Natural killer cell treated with Interleukin-12 subunit alpha and Interleukin-12 subunit beta and Interleukin-15 and Interleukin-18, amount 100 ng/mL, for 72 hours (primary cell): ENCODE results near the gene LGR4. TPM values are rescaled to one million over a fixed set of nuclear protein-coding genes. Genes with fewer than 3 reads are reported as not detected.

Source experiments
- ATAC-seq, 2 donors: fragments of 150-1000 bp; cut with Tn5 transposase in 1 of 2; sonication (Bioruptor Pico), chemical (Tn5 transposase) in 1 of 2; 2 replicates each; pipeline ENCODE4 v1.10.0; 2021
- DNase-seq: peaks from one replicate; pipeline ENCODE4 v3.0.0; 2022; ENCODE audit warnings: low spot score
- H3K27ac Mint-ChIP-seq, 2 donors: 1 replicate in 1 of 2; 2 replicates in 1 of 2; pipeline ENCODE4 v1.8.0; 2022; ENCODE audit warnings: mixed read lengths in 2 of 2, mild to moderate bottlenecking in 1 of 2, moderate library complexity in 1 of 2
- H3K27me3 Mint-ChIP-seq, 2 donors: 1 replicate in 1 of 2; 2 replicates in 1 of 2; pipeline ENCODE4 v1.8.0; 2022; ENCODE audit warnings: mixed read lengths in 2 of 2
- H3K36me3 Mint-ChIP-seq: one replicate; pipeline ENCODE4 v1.8.0; 2022; ENCODE audit warnings: mixed read lengths
- H3K4me1 Mint-ChIP-seq, 2 donors: 1 replicate in 1 of 2; 2 replicates in 1 of 2; pipeline ENCODE4 v1.8.0; 2022; ENCODE audit warnings: low read depth in 2 of 2, mixed read lengths in 2 of 2, mild to moderate bottlenecking in 1 of 2
- H3K4me3 Mint-ChIP-seq: one replicate; pipeline ENCODE4 v1.8.0; 2022; ENCODE audit warnings: mixed read lengths
- H3K9me3 Mint-ChIP-seq: 2 replicates; pipeline ENCODE4 v1.8.0; 2022; ENCODE audit warnings: mixed read lengths
- total RNA-seq, 2 donors: library from RNA; stranded (reverse); gene quantifications; one replicate each; pipeline ENCODE4 v1.2.3, GENCODE V29; 2022

Gene LGR4
- total RNA-seq, 2 donors from 2014 or later, result 0.05 TPM; not detected in 1

DNA sequence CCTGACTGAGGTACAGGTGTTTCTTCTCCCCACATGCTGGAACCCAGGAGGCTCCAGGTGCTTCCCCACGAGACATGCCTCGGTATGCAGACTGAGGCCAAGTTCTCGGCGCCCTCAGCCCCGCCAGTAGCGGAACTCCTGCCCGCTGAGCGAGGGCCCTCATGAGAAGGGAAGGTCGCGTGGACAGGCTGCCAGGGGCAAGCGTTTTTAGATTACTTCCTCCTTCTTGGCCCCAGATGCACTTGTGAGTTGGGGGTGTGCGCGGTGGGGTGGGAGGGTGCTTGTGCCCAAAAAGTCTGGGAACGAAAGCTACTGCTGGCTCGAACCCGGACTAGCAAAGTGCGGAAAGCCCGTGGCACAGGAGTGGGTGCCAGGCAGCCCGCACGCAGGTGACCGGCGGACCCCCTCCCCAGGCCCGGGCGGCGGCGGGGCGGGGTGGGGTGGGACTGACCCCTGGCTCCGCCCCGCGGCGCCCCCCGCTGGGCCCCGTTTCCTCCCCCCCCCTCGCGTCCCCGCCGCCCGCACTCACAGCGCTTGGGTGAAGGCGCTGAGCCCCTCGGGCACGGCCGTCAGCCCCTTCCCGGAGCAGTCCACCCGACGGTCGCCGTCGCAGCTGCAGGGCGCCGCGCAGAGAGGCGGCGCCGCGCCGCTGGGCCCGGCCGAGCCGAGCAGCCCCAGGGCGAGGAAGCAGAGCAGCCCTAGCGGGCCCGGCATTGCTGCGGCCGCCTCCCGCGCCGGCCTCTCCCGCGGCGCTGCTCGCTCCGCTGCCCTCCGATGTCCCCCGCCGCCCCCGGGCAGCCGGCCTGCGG is 797 bp downstream of the LGR4 start:
- DNase-seq (no peak), ATAC-seq (peak; percentile 78 to 81)
- Mint-ChIP-seq H3K27me3 (peaks cover 26 to 39% of the 10 kb centered on the region in 2 donors), H3K9me3 (no peaks in the 10 kb centered on the region), H3K27ac (no peak overlapping the region), H3K36me3 (no peaks in the 10 kb centered on the region), H3K4me1 (peaks cover 15 to 19% of the 10 kb centered on the region in 2 donors), H3K4me3 (peak overlapping the region; percentile 21)

DNA sequence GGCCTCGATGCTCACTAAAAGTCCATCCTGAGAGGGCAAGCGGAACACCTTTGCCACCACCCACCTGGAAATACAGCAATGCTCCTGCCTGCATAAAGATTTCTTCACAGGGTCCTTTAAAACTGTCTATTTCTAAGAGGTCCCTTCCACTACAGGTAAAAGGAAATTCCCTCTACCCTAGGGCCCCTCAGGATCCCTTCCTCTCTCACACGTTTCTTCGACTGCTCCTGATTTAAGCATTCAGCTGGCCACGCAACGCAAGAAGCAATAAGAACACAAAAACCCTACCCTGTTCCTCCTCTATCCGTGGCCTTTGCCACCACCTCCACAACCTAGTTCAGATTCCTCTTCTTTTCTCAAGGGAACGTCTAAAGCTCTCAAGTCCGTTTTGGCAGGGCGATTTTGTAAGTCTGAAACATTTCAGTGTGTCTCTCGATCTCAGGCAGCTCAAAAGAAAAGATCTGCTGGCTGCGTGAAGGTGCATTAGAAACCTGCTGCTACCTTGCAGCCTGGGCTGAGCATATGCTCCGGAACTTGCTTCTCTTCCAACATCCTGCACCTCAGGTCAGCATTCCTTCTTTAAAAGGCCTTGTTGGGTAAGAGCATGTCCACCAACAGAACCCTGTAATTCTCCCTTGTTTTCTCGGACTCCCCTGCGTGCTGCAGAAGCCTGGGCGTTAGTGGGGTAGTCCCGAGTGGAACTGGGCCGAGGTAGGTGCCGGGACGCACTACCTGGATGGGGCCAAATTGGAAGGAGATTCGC is 1.6 kb downstream of the LGR4 start:
- Mint-ChIP-seq H3K27me3 (peaks cover 29 to 39% of the 10 kb centered on the region in 2 donors), H3K27ac (no peak overlapping the region), H3K4me3 (peak overlapping the region; percentile 21), H3K9me3 (no peaks in the 10 kb centered on the region), H3K36me3 (no peaks in the 10 kb centered on the region), H3K4me1 (peaks cover 15 to 19% of the 10 kb centered on the region in 2 donors)
- no peak for DNase-seq
- no peak for ATAC-seq

DNA sequence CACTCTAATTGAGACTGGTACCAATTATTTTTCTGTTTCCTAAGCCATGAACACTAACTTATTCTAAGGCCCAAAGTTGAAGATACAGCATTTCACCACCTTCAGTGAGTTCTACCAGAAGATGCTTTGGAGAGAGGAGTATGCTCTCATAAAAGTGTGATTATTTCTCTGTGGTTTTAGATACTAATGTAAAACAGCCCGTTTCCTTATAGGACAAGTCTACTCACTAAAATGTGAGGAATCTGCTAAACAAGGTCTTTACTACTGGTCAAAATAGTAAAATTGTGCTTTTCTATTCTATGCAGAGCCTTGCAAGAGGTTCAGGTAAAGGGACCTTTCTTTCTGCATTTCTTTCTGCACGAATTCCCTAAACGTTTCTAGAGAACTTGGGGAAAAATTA is 2.4 kb downstream of the LGR4 start:
- H3K27me3 Mint-ChIP-seq, result peaks cover 29 to 47% of the 10 kb centered on the region in 2 donors
- DNase-seq, result no peak
- no peaks in the 10 kb centered on the region for H3K36me3 Mint-ChIP-seq
- no peak for ATAC-seq
- no peak overlapping the region for H3K27ac Mint-ChIP-seq
- H3K9me3 Mint-ChIP-seq, result no peaks in the 10 kb centered on the region
- peaks cover 15 to 19% of the 10 kb centered on the region in 2 donors for H3K4me1 Mint-ChIP-seq
- no peak overlapping the region for H3K4me3 Mint-ChIP-seq

DNA sequence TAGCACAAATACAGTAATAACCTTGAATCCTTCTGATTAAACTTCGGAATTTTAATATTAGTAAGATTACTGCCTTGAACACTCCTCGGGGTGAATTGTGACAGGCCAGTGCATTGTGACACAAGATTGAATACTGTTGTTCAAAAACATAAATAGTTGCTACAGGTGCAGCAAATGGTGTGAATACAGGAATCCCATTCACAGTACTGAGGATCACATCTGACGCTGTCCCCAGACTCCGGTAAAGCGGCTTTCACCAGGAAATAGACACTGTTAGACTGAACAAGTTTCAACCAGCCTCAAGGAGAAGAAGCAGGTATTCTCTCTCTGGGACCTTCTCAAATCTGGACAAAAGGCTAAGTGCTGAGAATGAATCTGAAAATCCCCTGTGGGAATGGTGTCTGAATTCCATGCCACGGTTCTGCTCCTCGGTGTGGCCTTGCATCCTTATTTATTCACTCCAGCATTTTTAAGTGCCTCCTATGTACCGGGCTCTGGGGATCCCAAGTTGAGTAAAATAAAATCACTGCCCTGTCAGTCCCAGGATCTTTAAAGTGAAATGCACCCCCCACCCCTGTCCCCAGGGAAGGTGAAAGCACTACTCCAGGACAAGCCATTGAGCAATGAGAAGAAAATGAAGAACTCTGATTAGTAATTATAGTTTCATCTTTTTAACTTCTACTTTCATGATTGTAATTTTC is 3.4 kb downstream of the LGR4 start:
- no peaks in the 10 kb centered on the region for H3K36me3 Mint-ChIP-seq
- no peak for ATAC-seq
- no peak overlapping the region for H3K27ac Mint-ChIP-seq
- H3K9me3 Mint-ChIP-seq, result no peaks in the 10 kb centered on the region
- no peak overlapping the region for H3K4me3 Mint-ChIP-seq
- H3K27me3 Mint-ChIP-seq, result peaks cover 29 to 47% of the 10 kb centered on the region in 2 donors
- peaks cover 15 to 19% of the 10 kb centered on the region in 2 donors for H3K4me1 Mint-ChIP-seq
- no peak for DNase-seq

DNA sequence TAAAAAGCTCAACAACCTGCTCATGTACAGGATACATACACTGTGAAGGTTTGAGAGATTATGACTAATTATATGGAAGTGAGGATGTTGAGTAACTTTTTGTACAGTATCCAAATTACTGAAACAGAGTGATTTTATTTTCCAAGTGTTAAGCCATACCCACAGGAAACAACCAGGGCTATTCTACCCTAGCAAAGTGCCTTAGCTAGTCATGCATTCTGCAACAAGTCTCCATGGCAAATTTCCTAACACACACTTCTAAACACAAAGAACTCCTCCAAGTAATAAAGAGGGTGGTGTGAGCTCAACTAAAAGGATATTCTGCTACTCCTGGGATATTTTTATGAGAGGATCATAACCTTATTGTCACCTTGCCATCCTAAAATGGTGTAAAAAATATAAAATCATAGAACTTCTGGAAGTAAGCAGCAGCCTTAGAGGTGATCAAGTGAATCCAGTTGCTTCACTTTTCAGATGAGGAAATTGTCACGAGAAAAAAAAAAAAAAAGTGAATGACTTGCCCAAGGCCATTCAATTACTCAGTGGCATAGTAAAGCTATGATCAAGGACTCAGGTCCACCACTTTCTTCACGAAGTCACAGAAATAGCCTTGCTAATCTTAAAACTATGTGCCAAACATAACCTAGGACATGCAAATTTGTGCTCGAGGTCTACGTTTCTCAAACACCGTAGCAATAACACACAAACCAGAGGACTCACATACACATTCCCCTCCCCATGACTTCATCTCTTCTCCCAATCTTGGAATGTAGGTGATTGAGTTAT is 4.2 kb downstream of the LGR4 start:
- DNase-seq (no peak), ATAC-seq (no peak)
- Mint-ChIP-seq H3K27me3 (peaks cover 26 to 46% of the 10 kb centered on the region in 2 donors), H3K4me3 (no peak overlapping the region), H3K9me3 (no peaks in the 10 kb centered on the region), H3K27ac (no peak overlapping the region), H3K4me1 (peaks cover 15 to 17% of the 10 kb centered on the region in 2 donors), H3K36me3 (no peaks in the 10 kb centered on the region)

DNA sequence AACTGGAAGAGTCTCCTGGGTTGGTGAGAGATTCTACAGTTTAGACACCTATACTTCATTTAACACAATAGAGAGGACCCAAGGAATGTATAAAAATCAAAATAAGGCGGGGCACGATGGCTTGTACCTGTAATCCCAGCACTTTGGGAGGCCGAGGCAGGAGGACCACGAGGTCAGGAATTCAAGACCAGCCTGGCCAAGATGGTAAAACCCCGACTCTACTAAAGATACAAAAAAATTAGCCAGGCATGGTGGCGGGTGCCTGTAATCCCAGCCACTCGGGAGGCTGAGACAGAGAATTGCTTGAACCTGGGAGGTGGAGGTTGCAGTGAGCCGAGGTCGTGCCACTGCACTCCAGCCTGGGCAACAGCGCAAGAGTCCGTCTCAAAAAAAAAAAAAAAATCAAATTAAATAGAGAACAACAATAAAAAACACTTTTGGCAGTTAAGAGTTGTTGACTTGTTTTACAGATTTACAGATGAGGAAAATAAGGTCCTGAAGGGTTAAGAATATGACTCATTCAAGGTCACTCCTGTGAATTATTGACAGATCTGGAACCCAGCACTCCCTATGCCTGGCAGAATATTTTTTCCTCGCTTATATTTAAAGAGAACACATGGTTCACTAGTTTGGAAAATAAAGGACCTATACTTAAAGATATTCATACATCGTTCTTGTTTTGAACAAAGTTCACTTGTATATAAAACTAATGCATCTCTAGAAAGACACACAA is 5.2 kb downstream of the LGR4 start:
- no peak for DNase-seq
- Mint-ChIP-seq H3K9me3 (no peaks in the 10 kb centered on the region), H3K27ac (no peak overlapping the region), H3K4me3 (no peak overlapping the region), H3K36me3 (no peaks in the 10 kb centered on the region), H3K27me3 (peaks cover 19 to 46% of the 10 kb centered on the region in 2 donors), H3K4me1 (peaks cover 5 to 7% of the 10 kb centered on the region in 2 donors)
- ATAC-seq, result no peak

DNA sequence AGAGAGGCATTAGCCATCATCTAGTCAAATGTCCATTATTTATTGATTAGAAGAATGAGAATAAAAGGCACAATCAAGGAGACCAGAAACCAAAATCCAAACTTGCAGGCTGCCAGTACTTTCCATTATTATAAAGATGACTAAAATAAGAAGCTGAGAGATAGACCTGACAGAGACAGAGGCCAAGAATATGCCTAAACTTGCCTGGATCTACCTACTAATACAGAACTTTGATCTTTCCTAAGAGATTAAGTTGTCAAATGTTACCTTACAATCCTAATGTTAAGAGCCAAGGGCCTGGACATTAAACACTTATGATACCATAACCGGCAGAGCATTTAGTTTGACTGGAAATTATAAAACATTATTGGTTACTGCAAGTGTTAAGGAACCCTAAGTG is 6.2 kb downstream of the LGR4 start:
- Mint-ChIP-seq H3K27ac (no peak overlapping the region), H3K4me3 (no peak overlapping the region), H3K36me3 (no peaks in the 10 kb centered on the region), H3K4me1 (peaks cover 5 to 7% of the 10 kb centered on the region in 2 donors), H3K9me3 (no peaks in the 10 kb centered on the region), H3K27me3 (peaks cover 19 to 46% of the 10 kb centered on the region in 2 donors)
- ATAC-seq, result no peak
- DNase-seq, result no peak

DNA sequence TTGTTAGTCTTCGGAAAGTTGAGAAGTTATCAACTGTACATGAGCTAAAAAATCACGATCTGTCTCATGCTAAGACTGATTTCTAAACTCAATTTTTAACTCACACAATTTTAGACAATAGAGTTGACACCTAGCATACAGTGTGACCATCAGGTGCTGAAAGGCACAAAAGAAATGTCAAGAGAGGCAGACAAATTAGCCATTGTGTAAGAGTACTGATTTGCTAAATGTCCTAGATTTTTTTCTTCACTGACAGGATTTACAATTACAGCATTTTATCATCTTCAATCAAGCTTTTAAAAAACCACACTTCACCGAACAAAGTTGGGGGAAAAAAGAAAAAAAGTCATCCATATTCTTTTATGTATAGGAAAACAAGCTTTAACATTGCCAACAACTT is 7.0 kb downstream of the LGR4 start:
- Mint-ChIP-seq H3K9me3 (no peaks in the 10 kb centered on the region), H3K27me3 (peaks cover 14 to 38% of the 10 kb centered on the region in 2 donors), H3K4me1 (no peaks in the 10 kb centered on the region), H3K4me3 (no peak overlapping the region), H3K36me3 (no peaks in the 10 kb centered on the region), H3K27ac (no peak overlapping the region)
- no peak for DNase-seq
- ATAC-seq, result no peak

DNA sequence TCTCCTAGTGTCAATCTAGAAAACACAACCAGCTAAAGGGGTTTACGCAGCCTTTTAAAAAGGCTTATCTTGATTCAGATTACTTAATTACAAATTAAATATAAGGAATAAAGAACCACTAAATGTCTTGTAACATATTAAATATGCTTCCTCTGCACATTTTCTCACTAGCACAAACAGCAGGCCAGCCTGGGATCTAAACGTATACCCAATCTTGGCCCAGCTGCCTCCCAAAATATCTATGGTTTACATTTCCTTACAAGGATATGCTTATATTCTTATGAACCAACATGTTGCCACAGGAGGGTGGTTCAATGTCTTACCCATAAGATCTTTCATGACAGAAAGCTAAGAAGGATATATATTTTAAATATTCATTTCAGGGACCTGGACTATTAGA is 7.7 kb downstream of the LGR4 start:
- H3K4me3 Mint-ChIP-seq, result no peak overlapping the region

DNA sequence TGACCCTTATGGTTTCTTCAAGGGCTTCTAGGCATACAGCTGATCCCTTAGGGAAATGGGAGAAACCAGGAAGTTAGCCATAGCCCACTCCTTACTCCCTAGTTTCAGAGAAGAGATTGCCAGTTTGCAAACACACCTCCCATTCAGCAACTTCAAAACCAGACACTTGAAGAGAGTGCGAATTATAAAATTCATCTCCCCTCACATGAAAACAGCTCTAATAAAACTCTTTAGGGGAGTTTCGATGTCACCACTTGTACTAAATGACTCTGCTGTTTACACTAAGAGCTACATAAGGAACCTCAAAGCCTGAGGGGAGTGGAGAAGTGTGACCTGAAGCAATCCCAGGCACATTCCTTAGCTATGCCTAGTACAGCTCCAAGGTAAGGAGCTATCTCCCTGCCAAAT is 8.3 kb downstream of the LGR4 start:
- no peak for ATAC-seq
- Mint-ChIP-seq H3K9me3 (no peaks in the 10 kb centered on the region), H3K27me3 (peaks cover 7 to 25% of the 10 kb centered on the region in 2 donors), H3K4me1 (no peaks in the 10 kb centered on the region), H3K27ac (no peak overlapping the region), H3K36me3 (no peaks in the 10 kb centered on the region), H3K4me3 (no peak overlapping the region)
- no peak for DNase-seq

More for the DNA sequence above, 7.7 kb downstream of the LGR4 start:
- Mint-ChIP-seq H3K4me1 (no peaks in the 10 kb centered on the region), H3K27ac (no peak overlapping the region), H3K36me3 (no peaks in the 10 kb centered on the region), H3K9me3 (no peaks in the 10 kb centered on the region), H3K27me3 (peaks cover 11 to 31% of the 10 kb centered on the region in 2 donors)
- ATAC-seq, result no peak
- DNase-seq, result no peak

DNA sequence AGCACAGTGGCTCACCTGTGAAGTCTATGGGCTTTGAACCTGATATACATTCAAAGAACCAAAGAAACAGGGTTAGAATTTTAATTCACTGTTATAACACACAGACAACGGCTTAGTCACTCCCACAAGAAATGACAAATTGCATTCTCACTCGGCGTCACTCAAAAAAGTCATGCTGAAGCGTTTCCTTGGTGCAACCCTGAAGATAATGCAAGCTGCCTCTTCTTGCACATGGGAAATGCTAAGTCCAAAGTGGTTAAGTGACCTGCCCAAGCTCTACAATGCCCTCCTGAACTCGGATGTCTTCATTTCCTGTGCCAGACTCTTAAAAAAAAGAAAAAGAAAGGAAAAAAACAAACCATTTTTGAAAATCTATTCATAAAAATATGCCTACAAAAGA is 10.0 kb downstream of the LGR4 start:
- Mint-ChIP-seq H3K27ac (no peak overlapping the region), H3K9me3 (no peaks in the 10 kb centered on the region), H3K4me1 (no peaks in the 10 kb centered on the region), H3K4me3 (no peak overlapping the region), H3K27me3 (peaks cover 7 to 20% of the 10 kb centered on the region in 2 donors), H3K36me3 (no peaks in the 10 kb centered on the region)
- ATAC-seq (no peak), DNase-seq (no peak)

DNA sequence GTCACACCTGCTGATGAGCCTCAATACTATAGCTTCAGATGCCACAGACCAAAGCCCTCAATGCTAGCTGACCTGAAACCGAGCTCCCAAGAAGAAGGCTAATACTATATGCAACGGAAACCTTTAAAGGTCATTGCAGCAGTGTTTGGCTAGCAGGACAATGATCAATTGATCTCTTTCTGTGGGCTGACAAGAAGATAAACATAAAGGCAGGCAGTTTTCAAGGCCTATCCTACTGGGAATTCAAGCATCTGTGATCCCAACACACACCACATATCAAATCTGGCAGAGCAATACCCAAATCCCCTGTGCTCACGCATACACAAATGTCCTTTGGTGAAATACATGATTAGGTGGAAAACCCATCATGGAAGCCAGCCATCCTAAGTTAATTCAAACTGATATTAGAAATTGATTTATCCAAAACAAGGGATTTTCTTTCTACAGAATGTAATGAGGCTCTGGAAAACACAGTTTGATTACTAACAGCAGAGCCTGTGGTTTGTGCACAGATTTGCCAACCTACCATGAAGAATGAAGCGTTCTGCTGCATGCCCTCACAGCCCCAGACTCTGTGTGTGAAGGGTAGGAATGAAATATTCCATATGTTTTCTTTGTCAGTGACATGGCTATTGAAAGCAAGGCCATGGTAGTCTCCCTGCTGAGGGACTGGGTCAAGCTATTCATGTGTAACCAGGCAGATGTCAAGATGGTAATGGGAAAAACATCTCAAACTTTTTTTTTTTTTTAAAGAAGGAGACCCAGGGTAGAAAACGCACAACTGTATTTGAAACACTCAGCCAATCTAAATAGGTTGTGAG is 12.2 kb downstream of the LGR4 start:
- no peaks in the 10 kb centered on the region for H3K36me3 Mint-ChIP-seq
- no peaks in the 10 kb centered on the region for H3K9me3 Mint-ChIP-seq
- H3K27me3 Mint-ChIP-seq, result peaks cover 8 to 14% of the 10 kb centered on the region in 2 donors
- no peak for DNase-seq
- no peak overlapping the region for H3K27ac Mint-ChIP-seq
- H3K4me3 Mint-ChIP-seq, result no peak overlapping the region
- no peaks in the 10 kb centered on the region for H3K4me1 Mint-ChIP-seq
- ATAC-seq, result no peak
